B cell (primary cell): ENCODE data around the gene OR13J1. TPM values are rescaled to one million over a fixed set of nuclear protein-coding genes. Genes with fewer than 3 reads are reported as not detected.

Experiments
- ATAC-seq: fragments of 200-7000 bp; cut with Tn5 transposase; one replicate; pipeline ENCODE4 v1.10.0; 2021; ENCODE audit warnings: low read depth, mild to moderate bottlenecking, moderate number of reproducible peaks, moderate library complexity
- CTCF ChIA-PET: fragments of 350-600 bp; sonication (Branson Sonifier 250); formaldehyde crosslinking; loops from one replicate; lab custom pipeline; 2021; ENCODE audit warnings: antibody characterized with exemption, inconsistent platforms; lab: Charles Lee
- POLR2A ChIA-PET: fragments of 350-600 bp; sonication (Branson Sonifier 250); formaldehyde crosslinking; loops from one replicate; lab custom pipeline; 2021; ENCODE audit warnings: antibody characterized with exemption; lab: Charles Lee
- DNase-seq: peaks from one replicate; pipeline ENCODE4 v3.0.0; 2013
- H2AFZ ChIP-seq: 2 replicates; pipeline ENCODE4 v1.6.1; 2012; ENCODE audit warnings: mild to moderate bottlenecking, low read depth, low read length; ENCODE audit not compliant: insufficient read depth, poor library complexity, severe bottlenecking
- H3K27ac ChIP-seq, 2 donors: 1 replicate in 1 of 2; 2 replicates in 1 of 2; pipeline ENCODE4 v1.5.1; 2012 to 2013; ENCODE audit warnings: low read length in 2 of 2, mild to moderate bottlenecking in 2 of 2, moderate library complexity in 1 of 2
- H3K27me3 ChIP-seq, 4 experiments: fragments of 200-600 bp in 1 of 4; sonication (generic) in 1 of 4; replicated peaks in 1 of 4; 1 replicate in 2 of 4; 2 replicates in 2 of 4; pipeline versions ENCODE4 v1.6.1 to v1.7.0; 2013 to 2016; ENCODE audit warnings: low read length in 3 of 4, mild to moderate bottlenecking in 2 of 4, mixed read lengths in 1 of 4, moderate library complexity in 1 of 4; ENCODE audit not compliant: insufficient read depth in 4 of 4, control insufficient read depth in 3 of 4; ENCODE audit errors: control extremely low read depth in 1 of 4
- H3K36me3 ChIP-seq, 2 experiments: replicated peaks in 1 of 2; 1 replicate in 1 of 2; 2 replicates in 1 of 2; pipeline versions ENCODE4 v1.6.1 to v1.7.1; 2013; ENCODE audit warnings: low read length in 1 of 2; ENCODE audit not compliant: insufficient read depth in 2 of 2, control insufficient read depth in 1 of 2; ENCODE audit errors: control extremely low read depth in 1 of 2, extremely low read depth in 1 of 2
- H3K4me1 ChIP-seq, 2 donors: fragments of 200-600 bp in 1 of 2; sonication (generic) in 1 of 2; 1 replicate in 1 of 2; 2 replicates in 1 of 2; pipeline versions ENCODE4 v1.5.1 to v1.6.1; 2013 to 2017; ENCODE audit warnings: low read length in 2 of 2; ENCODE audit not compliant: control insufficient read depth in 2 of 2, insufficient read depth in 2 of 2
- H3K4me2 ChIP-seq: replicated peaks from 2 replicates; pipeline ENCODE3; 2012; ENCODE audit warnings: mild to moderate bottlenecking, low read depth, low read length; ENCODE audit not compliant: poor library complexity, severe bottlenecking
- H3K4me3 ChIP-seq, 5 experiments: fragments of 200-600 bp in 1 of 5; sonication (generic) in 1 of 5; 1 replicate in 3 of 5; 2 replicates in 2 of 5; pipeline versions ENCODE4 v1.5.1 to v1.7.0; 2011 to 2016; ENCODE audit warnings: low read length in 4 of 5, mild to moderate bottlenecking in 4 of 5, low read depth in 2 of 5, control low read depth in 1 of 5, moderate library complexity in 1 of 5; ENCODE audit not compliant: insufficient read depth in 1 of 5; ENCODE audit errors: control extremely low read depth in 1 of 5, extremely low read depth in 1 of 5
- H3K79me2 ChIP-seq: fragments of 200-600 bp; sonication (generic); one replicate; pipeline ENCODE4 v1.6.0; 2016; ENCODE audit warnings: low read length; ENCODE audit not compliant: control insufficient read depth, insufficient read depth
- H3K9ac ChIP-seq: fragments of 200-600 bp; sonication (generic); 2 replicates; pipeline ENCODE4 v1.6.1; 2017; ENCODE audit warnings: mild to moderate bottlenecking, low read length, moderate library complexity
- H3K9me3 ChIP-seq, 3 donors: one replicate each; pipeline versions ENCODE4 v1.6.1 to v1.7.1; 2013; ENCODE audit warnings: low read length in 2 of 3; ENCODE audit not compliant: control insufficient read depth in 2 of 3, insufficient read depth in 1 of 3; ENCODE audit errors: control extremely low read depth in 1 of 3
- H4K20me1 ChIP-seq: 2 replicates; pipeline ENCODE4 v1.6.0; 2012; ENCODE audit warnings: mild to moderate bottlenecking, low read length; ENCODE audit not compliant: insufficient read depth, control insufficient read depth, poor library complexity, severe bottlenecking
- H3K27ac Mint-ChIP-seq: one replicate; pipeline ENCODE4 v1.8.0; 2021; ENCODE audit warnings: mixed read lengths
- H3K27me3 Mint-ChIP-seq: one replicate; pipeline ENCODE4 v1.8.0; 2021; ENCODE audit warnings: mixed read lengths
- H3K4me1 Mint-ChIP-seq: one replicate; pipeline ENCODE4 v1.8.0; 2021; ENCODE audit warnings: mixed read lengths
- H3K4me3 Mint-ChIP-seq: one replicate; pipeline ENCODE4 v1.8.0; 2021; ENCODE audit warnings: mixed read lengths
- H3K9me3 Mint-ChIP-seq: one replicate; pipeline ENCODE4 v1.8.0; 2022; ENCODE audit warnings: mixed read lengths; ENCODE audit not compliant: insufficient read depth
- CTCF ChIP-seq: fragments of 200-600 bp; IDR thresholded peaks from one replicate; pipeline ENCODE4 v1.8.0; 2022; ENCODE audit warnings: antibody characterized with exemption, mild to moderate bottlenecking
- EZH2 ChIP-seq: IDR thresholded peaks from 2 replicates; pipeline ENCODE4 v1.6.1; 2012; ENCODE audit warnings: borderline replicate concordance, low read depth, mild to moderate bottlenecking, moderate library complexity, low read length; ENCODE audit not compliant: insufficient read depth, poor library complexity, severe bottlenecking
- WGBS: methylation state at CpG from one replicate; pipeline ENCODE4 v1.1.5; 2013; ENCODE audit warnings: missing lambda C conversion rate; ENCODE audit not compliant: insufficient coverage; 5-methylcytosine and 5-hydroxymethylcytosine counted together
- intact Hi-C: fragments of 100-400 bp; cut with micrococcal nuclease; formaldehyde crosslinking; loops from one replicate; pipeline ENCODE4 v1.10.0; 2022
- polyA plus RNA-seq: library from polyadenylated mRNA; depleted of rRNA; stranded (reverse); fragments of >200 nt; gene quantifications from 2 replicates; pipeline ENCODE4 v1.2.3, GENCODE V29; 2012
- total RNA-seq, 2 donors: library from RNA; stranded (reverse); fragments of 120-200 nt in 1 of 2; gene quantifications; 1 replicate in 1 of 2; 2 replicates in 1 of 2; pipeline versions ENCODE4 v1.2.3 to v1.2.4, GENCODE V29; 2013 to 2022

OR13J1 gene
- total and polyA plus RNA-seq, 2 donors (not counting 1 experiment from before 2014, with no cell fraction given), result not detected

- no peaks in the 10 kb centered on the region for H3K27me3 Mint-ChIP-seq
- DNase-seq (no peak), ATAC-seq (no peak)
- intact Hi-C loops, result no loop called here
- no peak overlapping the region for H3K4me3 Mint-ChIP-seq
- H3K4me3 ChIP-seq, result no peak overlapping the region
- no peak overlapping the region for H2AFZ ChIP-seq
- CTCF ChIA-PET, result interaction anchor here (1.4 to 7.4 kb wide), 4 partner anchors 9 to 46 kb away, joined by 4 to 54 read pairs (median 6); partner anchors contain the start of genes FAM221B and TMEM8B
- H3K27me3 ChIP-seq, result no peaks in the 10 kb centered on the region
- H3K9me3 ChIP-seq, result no peaks in the 10 kb centered on the region
- peaks cover 3% of the 10 kb centered on the region for H3K79me2 ChIP-seq
- 100% methylated on average over 5 of the region's 5 CpGs for WGBS
- no peaks in the 10 kb centered on the region for H3K9me3 Mint-ChIP-seq
- TF ChIP-seq EZH2, result no peak
- no peak for TF ChIP-seq CTCF
- POLR2A ChIA-PET, result no interaction called here
- H3K27ac ChIP-seq, result no peak overlapping the region
- H3K4me2 ChIP-seq, result no peak overlapping the region
- H3K4me1 Mint-ChIP-seq, result peaks cover 47% of the 10 kb centered on the region
- H3K36me3 ChIP-seq, result no peaks in the 10 kb centered on the region
- H3K27ac Mint-ChIP-seq, result no peak overlapping the region
- H3K4me1 ChIP-seq, result peaks cover 32 to 41% of the 10 kb centered on the region in 2 donors
- H4K20me1 ChIP-seq, result no peaks in the 10 kb centered on the region
- H3K9ac ChIP-seq, result no peak overlapping the region
Measured at GRCh38 chr9:35836595-35836994, 33.6 kb downstream of the OR13J1 start.

GRCh38 chr9:35835766-35836165 is 34.4 kb downstream of the OR13J1 start:
- Histone ChIP-seq H3K79me2 (peaks cover 3% of the 10 kb centered on the region), H2AFZ (no peak overlapping the region), H3K27ac (no peak overlapping the region), H3K4me1 (peaks cover 32 to 40% of the 10 kb centered on the region in 2 donors), H3K36me3 (no peaks in the 10 kb centered on the region), H3K9ac (no peak overlapping the region), H4K20me1 (no peaks in the 10 kb centered on the region), H3K27me3 (no peaks in the 10 kb centered on the region), H3K4me3 (no peak overlapping the region), H3K9me3 (no peaks in the 10 kb centered on the region), H3K4me2 (no peak overlapping the region)
- Mint-ChIP-seq H3K4me1 (peaks cover 47% of the 10 kb centered on the region), H3K4me3 (no peak overlapping the region), H3K9me3 (no peaks in the 10 kb centered on the region), H3K27ac (no peak overlapping the region), H3K27me3 (no peaks in the 10 kb centered on the region)
- TF ChIP-seq CTCF (no peak), EZH2 (no peak)
- ChIA-PET POLR2A (no interaction called here), CTCF (interaction anchor here (1.4 to 7.4 kb wide), 4 partner anchors 9 to 46 kb away, joined by 4 to 54 read pairs (median 6); partner anchors contain the start of genes FAM221B and TMEM8B)
- WGBS, result 79% methylated on average over 2 of the region's 2 CpGs
- intact Hi-C loops, result no loop called here
- DNase-seq (no peak), ATAC-seq (no peak)
